Bronchial epithelial cell (primary cell): ENCODE results near the gene RAPGEF2. TPM values are rescaled to one million over a fixed set of nuclear protein-coding genes. Genes with fewer than 3 reads are reported as not detected.

ENCODE experiments used
- DNase-seq: peaks from one replicate; pipeline ENCODE4 v3.0.0-alpha.2; 2010; ENCODE audit warnings: low read depth
- FAIRE-seq: peaks from 2 replicates; lab custom pipeline; 2011; peaks lifted over from hg19 to GRCh38; lab: Jason Lieb, UNC
- H3K27me3 ChIP-seq: 2 replicates; pipeline ENCODE4 v1.5.1; 2011; ENCODE audit warnings: low read length; ENCODE audit not compliant: control insufficient read depth, insufficient read depth
- H3K36me3 ChIP-seq: 2 replicates; pipeline ENCODE4 v1.5.1; 2011; ENCODE audit warnings: low read length; ENCODE audit not compliant: control insufficient read depth, insufficient read depth
- H3K4me3 ChIP-seq: 2 replicates; pipeline ENCODE4 v1.5.1; 2011; ENCODE audit warnings: mild to moderate bottlenecking, low read depth, low read length, control low read depth
- CTCF ChIP-seq: IDR thresholded peaks from 2 replicates; pipeline ENCODE4 v1.5.1; 2011; ENCODE audit warnings: mild to moderate bottlenecking, moderate library complexity, low read length, control low read depth, inconsistent platforms; ENCODE audit not compliant: insufficient read depth, severe bottlenecking
- total RNA-seq: library from RNA; depleted of rRNA; stranded (reverse); fragments of >200 nt; gene quantifications from 2 replicates; pipeline ENCODE4 v1.2.1, GENCODE V29; 2014

RAPGEF2 gene
- total RNA-seq, 1 donor from 2014 or later: 37.6 TPM

GRCh38 chr4:159148441-159148840 is 45.6 kb downstream of the RAPGEF2 start:
- DNase-seq (no peak), FAIRE-seq (no peak)
- no peak for TF ChIP-seq CTCF
- H3K4me3 ChIP-seq: no peak overlapping the region
- no peaks in the 10 kb centered on the region for H3K36me3 ChIP-seq
- no peaks in the 10 kb centered on the region for H3K27me3 ChIP-seq

GRCh38 chr4:159149666-159150065 is 46.8 kb downstream of the RAPGEF2 start:
- no peaks in the 10 kb centered on the region for H3K27me3 ChIP-seq

GRCh38 chr4:159150396-159150795 is 47.5 kb downstream of the RAPGEF2 start:
- Histone ChIP-seq H3K4me3 (no peak overlapping the region), H3K27me3 (no peaks in the 10 kb centered on the region)
- no peak for TF ChIP-seq CTCF

More at GRCh38 chr4:159149666-159150065, 46.8 kb downstream of the RAPGEF2 start:
- Histone ChIP-seq H3K4me3 (no peak overlapping the region), H3K36me3 (no peaks in the 10 kb centered on the region)
- DNase-seq: no peak
- TF ChIP-seq CTCF: no peak
- FAIRE-seq: no peak

GRCh38 chr4:159150821-159151390 is 48.0 kb downstream of the RAPGEF2 start:
- Histone ChIP-seq H3K27me3 (no peaks in the 10 kb centered on the region), H3K4me3 (no peak overlapping the region), H3K36me3 (no peaks in the 10 kb centered on the region)
- FAIRE-seq: no peak
- no peak for TF ChIP-seq CTCF
- DNase-seq: no peak

More at GRCh38 chr4:159150396-159150795, 47.5 kb downstream of the RAPGEF2 start:
- no peaks in the 10 kb centered on the region for H3K36me3 ChIP-seq
- FAIRE-seq: no peak
- DNase-seq: no peak

- Histone ChIP-seq H3K27me3 (no peaks in the 10 kb centered on the region), H3K4me3 (no peak overlapping the region), H3K36me3 (no peaks in the 10 kb centered on the region)
- DNase-seq (no peak), FAIRE-seq (no peak)
- no peak for TF ChIP-seq CTCF
Observed at GRCh38 chr4:159151689-159152088, 48.8 kb downstream of the RAPGEF2 start.

GRCh38 chr4:159152181-159152580 is 49.3 kb downstream of the RAPGEF2 start:
- no peak for TF ChIP-seq CTCF
- no peak overlapping the region for H3K4me3 ChIP-seq
- no peak for FAIRE-seq
- DNase-seq: no peak
- no peaks in the 10 kb centered on the region for H3K27me3 ChIP-seq
- no peaks in the 10 kb centered on the region for H3K36me3 ChIP-seq
